MM.1S (cell line): ENCODE results near the gene ADAM8.

ENCODE experiments used
- CTCF ChIP-seq: fragments of 300-600 bp; sonication (generic); IDR thresholded peaks from 2 replicates; pipeline ENCODE4 v1.5.1; 2016; ENCODE audit warnings: antibody characterized with exemption, low read length, mixed read lengths
- EZH2 ChIP-seq: fragments of 300-600 bp; sonication (generic); optimal IDR thresholded peaks from 2 replicates; pipeline ENCODE3; 2017; ENCODE audit warnings: low read depth, mild to moderate bottlenecking, antibody characterized with exemption, low read length, mixed read lengths

GRCh38 chr10:133273534-133274143, 3.0 kb downstream of the ADAM8 start:
- TF ChIP-seq CTCF (no peak), EZH2 (no peak)
